Stimulated activated CD8-positive, alpha-beta memory T cell treated with anti-CD3 and anti-CD28 coated beads, Interleukin-4, amount 100 ng/mL, for 24 hours (primary cell): ENCODE measurements around the gene NRN1L.
"Not testable (repeated sequence)": the region's sequence is repeated elsewhere in the genome, so short reads cannot be mapped to it uniquely, and the experiment has no call there.

ENCODE experiments used
- DNase-seq: peaks from one replicate; pipeline ENCODE4 v3.0.0-alpha.2; 2020; ENCODE audit warnings: low read depth

NRN1L gene

DNA sequence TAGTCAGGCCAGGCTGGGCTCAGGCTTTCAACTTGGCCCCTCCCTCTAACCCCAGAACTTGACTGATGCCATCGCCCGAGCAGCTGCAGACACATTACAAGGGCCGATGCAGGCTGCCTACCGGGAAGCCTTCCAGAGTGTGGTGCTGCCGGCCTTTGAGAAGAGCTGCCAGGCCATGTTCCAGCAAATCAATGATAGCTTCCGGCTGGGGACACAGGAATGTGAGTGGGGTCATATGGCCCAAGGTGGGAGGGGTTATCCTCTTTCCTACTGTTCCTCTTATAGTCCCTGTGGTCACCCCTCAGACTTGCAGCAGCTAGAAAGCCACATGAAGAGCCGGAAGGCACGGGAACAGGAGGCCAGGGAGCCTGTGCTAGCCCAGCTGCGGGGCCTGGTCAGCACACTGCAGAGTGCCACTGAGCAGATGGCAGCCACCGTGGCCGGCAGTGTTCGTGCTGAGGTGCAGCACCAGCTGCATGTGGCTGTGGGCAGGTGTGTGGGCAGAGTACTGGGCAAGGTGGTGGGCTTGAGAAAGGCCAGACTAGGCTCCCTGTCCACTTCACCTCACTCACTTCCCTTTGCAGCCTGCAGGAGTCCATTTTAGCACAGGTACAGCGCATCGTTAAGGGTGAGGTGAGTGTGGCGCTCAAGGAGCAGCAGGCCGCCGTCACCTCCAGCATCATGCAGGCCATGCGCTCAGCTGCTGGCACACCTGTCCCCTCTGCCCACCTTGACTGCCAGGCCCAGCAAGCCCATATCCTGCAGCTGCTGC lies 2.1 kb upstream of the NRN1L start:
- no peak for DNase-seq

DNA sequence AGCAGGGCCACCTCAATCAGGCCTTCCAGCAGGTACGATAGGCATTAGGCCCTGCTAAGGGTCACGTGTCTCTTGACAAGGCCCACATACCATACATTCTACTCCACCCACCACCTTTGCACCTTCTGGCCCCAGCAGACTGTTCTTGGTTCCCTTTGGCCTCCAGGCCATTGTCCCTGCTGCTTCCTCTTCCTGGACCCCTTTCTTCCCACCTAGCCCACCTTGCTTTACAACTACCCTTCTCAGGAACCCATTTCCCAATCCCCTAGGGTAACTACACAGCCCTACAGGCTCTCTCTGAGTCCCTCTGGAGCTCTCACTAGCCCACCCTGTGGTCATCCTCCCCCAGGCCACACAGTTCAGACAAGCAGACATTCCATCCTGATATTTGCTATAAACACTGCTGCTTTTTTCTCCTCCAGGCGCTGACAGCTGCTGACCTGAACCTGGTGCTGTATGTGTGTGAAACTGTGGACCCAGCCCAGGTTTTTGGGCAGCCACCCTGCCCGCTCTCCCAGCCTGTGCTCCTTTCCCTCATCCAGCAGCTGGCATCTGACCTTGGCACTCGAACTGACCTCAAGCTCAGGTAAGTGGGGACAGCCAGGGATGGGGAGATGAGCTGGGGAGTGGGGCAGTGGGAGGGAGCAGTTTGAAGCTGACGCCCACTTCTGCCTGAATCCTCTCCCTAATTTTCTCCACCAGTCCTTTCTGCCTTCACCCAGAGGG lies 1.4 kb upstream of the NRN1L start:
- DNase-seq = no peak

GRCh38 chr16:67883872-67884261 lies 818 bp upstream of the NRN1L start:
- peak; percentile 66 for DNase-seq

DNA sequence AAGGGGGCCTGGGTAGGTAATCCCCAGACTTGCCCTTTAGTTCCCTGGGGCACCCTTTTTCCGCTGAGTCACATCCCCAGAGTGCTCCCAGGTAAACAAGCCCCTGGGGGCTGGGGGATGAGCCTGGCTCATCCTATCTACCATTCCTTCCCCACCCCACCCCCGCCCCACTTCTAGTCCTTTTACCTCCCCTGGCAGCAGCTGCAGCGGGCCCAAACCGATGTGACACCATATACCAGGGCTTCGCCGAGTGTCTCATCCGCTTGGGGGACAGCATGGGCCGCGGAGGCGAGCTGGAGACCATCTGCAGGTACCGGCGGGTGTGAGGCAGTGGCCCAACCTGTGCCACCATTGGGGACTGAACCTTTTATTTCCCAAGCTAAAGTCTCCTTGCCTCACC lies 860 bp downstream of the NRN1L start:
- DNase-seq = no peak

DNA sequence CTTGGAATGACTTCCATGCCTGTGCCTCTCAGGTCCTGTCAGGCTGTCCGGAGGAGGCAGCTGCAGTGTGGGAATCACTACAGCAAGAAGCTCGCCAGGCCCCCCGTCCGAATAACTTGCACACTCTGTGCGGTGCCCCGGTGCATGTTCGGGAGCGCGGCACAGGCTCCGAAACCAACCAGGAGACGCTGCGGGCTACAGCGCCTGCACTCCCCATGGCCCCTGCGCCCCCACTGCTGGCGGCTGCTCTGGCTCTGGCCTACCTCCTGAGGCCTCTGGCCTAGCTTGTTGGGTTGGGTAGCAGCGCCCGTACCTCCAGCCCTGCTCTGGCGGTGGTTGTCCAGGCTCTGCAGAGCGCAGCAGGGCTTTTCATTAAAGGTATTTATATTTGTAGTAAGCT lies 1.3 kb downstream of the NRN1L start:
- no peak for DNase-seq

DNA sequence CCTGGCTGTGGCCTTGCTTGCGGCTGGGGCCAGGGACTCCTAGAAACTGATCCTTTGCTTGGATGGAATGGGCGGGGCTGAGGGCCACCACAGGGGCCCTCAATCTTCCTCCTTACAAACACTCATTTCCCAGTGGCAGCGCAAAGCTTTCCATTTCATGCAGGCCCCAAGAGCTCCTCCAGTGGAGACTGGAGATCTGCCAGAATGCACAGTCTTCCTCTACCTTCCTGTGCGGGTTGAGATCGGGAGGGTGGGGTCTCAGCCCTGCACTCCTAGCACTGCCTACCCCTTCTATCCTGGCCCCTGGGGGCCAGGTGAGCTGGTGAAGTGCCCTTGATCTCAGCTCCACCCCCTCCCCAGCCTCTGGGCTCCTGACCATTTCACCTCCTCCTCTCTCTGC lies 1.7 kb downstream of the NRN1L start:
- no peak for DNase-seq

- no peak for DNase-seq
Measured at GRCh38 chr16:67888331-67888730, 3.6 kb downstream of the NRN1L start.

- DNase-seq = no peak
Measured at GRCh38 chr16:67892375-67892774, 7.7 kb downstream of the NRN1L start.

GRCh38 chr16:67892899-67893742 lies 8.4 kb downstream of the NRN1L start, which contains the start of gene PSKH1:
Gene PSKH1, plus strand, starts transcription at chr16:67893254. Its CDS starts 15,496 bp downstream, at chr16:67908750.
- DNase-seq = peak; percentile 89

- no peak for DNase-seq
Measured at GRCh38 chr16:67893743-67894399, 9.2 kb downstream of the NRN1L start.

DNA sequence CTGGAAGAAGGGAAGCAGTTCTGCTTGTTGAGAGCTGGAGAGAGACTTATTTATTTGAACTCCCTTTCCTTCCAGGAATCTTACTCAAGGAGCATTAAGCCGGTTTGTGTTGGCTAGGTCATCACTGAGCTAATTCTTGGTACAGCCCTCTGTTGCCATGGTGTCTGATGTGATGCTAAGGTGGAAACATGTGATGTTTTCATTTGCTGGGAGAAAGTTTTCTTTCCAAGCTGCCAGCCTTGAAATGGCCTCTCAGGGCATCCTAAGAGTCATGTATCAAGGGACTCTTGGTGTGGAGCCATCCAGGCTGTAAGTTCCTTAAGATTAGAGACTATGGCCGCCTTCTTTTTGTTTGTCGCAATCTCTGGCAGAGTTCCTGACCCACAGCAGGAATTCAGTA lies 12.5 kb downstream of the NRN1L start:
- DNase-seq = no peak

DNA sequence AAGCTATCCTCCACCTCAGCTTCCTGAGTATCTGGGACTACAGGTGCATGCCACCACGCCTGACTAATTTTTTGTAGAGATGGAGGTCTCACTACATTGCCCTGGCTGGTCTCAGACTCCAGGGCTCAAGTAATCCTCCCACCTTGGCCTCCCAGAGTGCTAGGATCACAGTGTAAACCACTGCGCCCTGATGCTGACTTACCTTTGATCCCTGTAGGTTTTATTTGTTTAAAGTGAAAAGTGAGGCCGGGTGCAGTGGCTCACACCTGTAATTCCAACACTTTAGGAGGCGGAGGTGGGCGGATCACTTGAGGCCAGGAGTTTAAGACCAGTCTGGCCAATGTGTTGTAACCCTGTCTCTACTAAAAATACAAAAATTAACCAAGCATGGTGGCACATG lies 17.0 kb downstream of the NRN1L start:
- no peak for DNase-seq

DNA sequence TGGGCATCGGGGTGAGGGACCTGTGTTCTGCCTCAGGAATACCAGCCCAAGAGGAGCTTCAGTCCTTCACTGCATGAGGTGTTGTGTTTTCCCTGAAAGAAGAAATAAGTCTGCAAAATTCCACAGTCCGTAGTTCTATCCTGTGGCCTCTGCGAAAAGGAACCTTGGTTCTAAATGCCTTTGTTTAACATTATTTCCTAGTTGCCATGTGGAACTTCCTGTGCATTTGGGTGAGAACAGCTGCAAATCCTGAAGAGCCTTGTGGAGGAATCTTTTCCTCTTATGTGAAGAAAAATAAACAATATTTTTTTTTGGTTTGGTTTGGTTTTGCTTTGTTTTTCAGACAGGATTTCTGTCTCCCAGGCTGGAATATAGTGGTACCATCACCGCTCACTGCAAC lies 18.1 kb downstream of the NRN1L start:
- DNase-seq = no peak

- DNase-seq = no peak
Measured at GRCh38 chr16:67907397-67908180, 22.9 kb downstream of the NRN1L start.

GRCh38 chr16:67909056-67909742 lies 24.5 kb downstream of the NRN1L start:
- DNase-seq = no peak

DNA sequence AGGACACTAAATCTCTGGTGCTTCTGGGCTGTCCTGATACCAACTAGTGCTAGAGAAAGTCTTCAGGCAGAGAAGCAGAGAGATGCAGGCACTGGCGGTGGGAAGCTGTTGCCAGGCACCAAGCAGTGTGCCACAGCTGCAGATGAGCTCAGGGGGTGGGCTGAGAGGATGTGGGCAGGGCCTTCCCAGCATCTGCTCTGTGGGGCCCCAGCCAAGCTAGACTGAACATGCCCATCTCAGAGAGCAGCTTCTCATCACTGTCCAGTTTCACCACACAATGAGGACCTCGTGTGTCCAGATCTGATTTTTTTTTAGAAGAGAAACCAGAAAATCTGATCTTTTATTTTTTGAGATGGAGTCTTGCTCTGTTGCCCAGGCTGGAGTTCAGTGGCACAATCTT lies 25.5 kb downstream of the NRN1L start:
- DNase-seq = no peak

DNA sequence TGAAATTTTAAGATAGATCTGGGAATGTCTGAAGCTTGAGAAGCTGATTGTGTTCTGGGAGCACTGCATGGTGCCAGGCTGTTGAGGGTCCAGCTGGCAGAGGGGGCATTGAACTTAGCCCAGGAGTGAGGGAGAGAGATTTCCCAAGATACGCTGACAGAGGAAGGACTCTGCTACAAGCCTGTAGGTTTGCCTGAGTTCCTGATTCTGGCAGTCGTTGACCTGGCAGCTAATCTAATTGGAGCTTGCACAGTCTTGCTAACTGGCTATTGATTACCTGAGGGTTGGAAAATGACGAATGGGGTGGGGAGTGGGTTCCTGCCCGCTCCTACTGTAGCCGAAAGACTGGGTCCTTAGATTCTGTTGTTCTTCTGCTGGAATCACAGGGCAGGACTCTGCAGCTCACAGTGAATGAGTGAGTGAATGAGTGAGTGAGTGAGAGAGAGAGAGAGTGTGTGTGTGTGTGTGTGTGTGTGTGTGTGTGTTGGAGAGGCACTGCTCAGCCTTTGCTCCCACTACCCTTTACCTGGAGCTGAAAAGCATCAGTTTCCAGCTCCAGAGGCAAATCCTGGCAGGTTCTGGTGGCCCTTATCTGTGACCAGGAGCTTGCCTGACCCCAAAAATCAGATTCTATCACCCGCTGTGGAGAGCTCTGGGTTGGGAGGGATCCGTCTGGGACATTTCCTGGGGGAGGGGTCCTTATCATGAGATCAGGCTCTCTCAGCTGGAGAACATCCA lies 30.2 kb downstream of the NRN1L start:
- DNase-seq = no peak

DNA sequence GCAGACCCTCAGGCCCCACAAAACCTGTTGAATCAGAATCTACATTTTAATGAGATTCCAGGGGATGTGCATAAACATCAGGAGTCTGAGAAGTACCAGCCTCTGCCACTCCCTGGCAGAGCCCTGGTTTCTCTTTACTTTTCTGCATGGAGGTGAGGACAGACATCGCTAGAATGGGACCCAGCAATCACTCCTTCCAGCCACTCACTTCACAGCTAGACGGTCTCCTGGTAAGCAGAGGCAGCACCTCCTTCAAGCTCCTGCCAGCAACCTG lies 30.7 kb downstream of the NRN1L start:
- not testable (repeated sequence) for DNase-seq

DNA sequence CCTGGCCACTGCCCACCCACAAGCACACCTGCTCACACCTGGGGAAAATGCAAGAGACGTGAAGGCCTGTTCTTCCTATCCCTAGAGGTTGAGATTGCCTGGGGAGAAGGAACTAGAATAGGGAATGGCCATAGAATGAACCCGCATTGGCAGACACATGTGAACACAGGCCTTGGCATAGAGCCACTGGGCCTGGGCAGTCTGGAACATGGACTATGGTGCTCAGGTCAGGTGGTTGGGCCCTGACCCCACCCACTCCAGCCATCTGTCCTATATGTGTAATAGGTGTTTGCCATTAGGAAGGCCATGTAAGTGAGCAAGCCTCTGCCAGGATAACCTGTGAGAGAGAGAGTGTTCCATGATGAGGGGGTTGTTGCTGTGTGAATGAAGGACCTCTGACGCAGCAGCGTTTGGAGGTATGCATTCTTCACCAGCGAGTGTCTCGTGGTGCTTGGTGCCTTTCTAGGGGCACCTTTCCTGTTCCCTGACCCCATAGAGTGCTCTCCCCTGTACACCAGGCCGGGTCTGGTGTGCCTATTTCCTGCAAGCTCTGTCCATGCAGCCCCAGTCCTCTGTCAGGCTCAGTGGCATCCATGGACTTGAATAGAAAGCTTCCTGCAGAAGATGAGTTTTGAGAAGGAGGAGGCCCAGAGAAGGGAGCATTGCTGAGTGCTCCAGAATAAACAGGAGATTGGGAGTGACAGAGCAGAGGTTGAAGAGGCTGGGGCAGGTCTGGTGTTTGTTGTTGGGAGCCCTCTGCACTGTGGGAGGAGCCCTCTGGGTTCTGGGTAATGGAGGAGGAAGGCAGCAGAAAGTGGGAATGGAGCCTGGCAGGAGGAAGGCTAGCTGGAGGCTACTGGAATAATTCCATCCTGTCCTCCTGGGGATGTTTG lies 31.4 kb downstream of the NRN1L start:
- DNase-seq = no peak
